ENCODE measurements around the gene C1S.
"Not testable (repeated sequence)": the region's sequence is repeated elsewhere in the genome, so short reads cannot be mapped to it uniquely, and the experiment has no call there.

The C1S gene

DNA sequence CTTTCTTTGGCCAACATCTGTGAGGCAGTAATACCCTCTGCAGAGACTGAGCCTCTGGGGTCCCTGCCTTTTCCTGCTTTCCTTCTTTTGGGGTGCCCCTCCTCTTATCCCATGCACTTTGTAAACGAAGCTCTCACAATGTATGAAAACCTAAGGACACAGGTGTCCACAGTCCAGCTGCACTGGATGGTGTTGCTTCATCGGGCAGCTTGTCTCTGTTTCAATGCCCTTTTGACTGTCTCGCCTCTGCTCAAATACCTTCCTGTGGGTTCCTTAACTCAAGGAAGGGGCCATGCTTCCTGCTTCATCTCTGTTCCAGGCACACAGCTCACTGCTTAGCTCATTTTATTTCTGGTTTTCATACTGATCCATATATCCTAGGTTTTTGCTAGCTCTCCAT is 42.1 kb downstream of the C1S start:
- DNase-seq (ENCODE audit: low read depth in 2 of 2): no peak

DNA sequence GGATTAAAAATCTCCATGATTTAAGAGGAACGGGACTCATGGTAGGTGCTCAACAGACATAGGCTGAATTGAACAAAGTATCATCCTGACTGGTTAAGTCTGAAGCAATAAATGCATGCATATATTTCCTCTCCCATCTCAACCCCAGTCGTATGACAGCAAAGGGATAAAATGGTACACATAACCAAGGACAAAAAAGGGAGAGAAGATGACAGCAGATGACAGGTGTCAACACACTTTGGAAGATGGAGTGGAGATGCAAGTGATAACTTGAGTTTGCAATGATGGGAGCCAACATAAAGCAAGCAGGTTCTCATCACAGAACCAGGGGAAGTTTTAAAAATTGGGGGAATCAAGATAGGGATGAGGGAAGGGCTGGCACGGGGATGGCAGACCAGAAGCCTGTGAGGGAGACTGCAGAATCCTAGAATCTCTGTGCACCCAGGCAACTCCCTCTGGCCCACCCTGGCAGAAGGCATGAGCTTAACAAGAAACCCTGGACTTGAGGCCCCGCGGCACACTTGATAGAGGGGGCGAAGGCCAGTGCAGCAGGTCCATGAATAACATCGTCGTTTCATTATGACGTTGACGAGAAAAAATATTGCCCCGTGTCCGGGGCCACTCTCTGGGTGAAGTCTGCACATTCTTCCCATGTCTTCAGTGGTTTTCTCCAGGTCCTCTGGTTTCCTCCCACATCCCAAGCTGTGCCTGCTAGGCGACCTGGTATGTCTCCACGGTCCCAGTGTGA is 43.5 kb downstream of the C1S start:
- DNase-seq (ENCODE audit: low read depth in 2 of 2): no peak

DNA sequence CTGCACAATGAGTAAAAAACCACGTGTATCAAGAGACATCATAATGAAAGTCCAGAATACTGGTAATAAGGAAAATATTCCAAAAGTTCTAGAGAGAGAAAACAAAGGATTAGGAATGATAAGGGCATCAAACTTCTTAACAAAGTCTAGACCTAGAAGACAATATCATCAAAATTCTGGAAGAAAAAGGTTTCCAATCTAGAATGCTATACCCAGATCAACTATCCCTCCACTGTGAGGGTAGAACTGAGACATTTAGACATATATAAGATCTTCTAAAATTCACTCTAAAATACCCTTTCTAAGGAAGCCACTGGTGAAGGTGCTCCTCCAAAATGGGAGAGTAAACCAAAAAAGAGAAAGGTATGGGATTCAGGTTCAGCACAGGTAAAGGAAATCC is 45.6 kb downstream of the C1S start:
- DNase-seq (ENCODE audit: low read depth in 2 of 2): no peak

DNA sequence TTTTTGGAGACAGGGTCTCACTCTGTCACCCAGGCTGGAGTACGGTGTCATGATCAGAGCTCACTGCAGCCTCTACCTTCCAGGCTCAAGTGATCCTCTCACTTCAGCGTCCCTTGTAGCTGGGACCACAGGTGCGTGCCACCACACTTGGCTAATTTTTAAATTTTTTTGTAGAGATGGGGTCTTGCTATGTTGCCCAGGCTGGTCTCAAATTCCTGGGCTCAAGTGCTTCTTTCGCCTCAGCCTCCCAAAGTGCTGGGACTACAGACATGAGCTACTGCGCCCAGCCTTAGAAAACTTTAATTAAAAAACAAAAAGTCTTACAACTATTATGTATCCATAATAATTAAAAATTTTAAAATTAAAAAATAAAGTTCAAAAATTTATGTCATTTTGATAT is 46.7 kb downstream of the C1S start:
- not testable (repeated sequence) for DNase-seq (ENCODE audit: low read depth in 2 of 2)

GRCh38 chr12:7107636-7108002 is 47.1 kb downstream of the C1S start:
- DNase-seq (ENCODE audit: low read depth in 2 of 2): no peak

GRCh38 chr12:7108003-7108795 is 47.7 kb downstream of the C1S start:
- DNase-seq (ENCODE audit: low read depth in 2 of 2): peak; percentile 50

DNA sequence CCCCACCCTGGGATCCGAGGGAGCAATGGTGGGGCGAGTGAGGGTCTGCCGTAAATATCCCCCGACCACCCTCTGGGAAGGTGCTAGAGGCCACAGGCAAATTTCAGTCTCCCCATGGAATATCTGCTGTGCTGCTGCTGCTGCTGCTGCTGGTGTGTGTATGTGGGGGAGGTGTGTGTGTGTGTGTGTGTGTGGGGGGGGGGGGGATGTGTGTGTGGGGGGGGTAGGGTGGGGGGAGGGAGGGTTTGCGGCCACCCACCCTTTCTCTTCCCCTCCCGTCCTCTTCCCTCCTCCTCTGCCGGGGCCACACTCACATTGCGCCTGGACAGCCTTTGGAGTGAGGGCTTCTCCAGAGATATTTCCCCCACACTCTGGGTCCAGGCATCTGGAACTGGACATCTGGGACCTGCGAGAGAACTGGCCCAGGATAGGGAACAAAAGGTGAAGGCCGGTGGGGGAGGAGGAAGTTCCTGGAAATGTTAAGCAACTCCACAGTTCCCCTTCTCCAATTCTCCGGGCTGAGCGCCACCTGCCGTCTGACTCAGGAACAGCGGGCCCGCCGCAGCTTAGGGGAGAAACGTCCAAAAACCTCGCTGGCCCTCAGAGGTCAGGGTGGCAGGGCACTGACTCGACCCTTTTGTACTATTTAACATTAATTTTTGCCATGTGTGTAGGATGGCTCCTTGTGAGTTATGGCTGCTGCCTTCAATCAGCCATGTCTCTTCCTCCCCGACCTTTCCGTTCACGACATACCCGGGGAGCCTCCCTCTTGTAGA is 48.5 kb downstream of the C1S start, which contains the start of gene C1RL:
C1RL (minus strand) TSS at position 419 of the 776 bp plus-strand sequence; CDS start at position 385, 34 bp downstream.
- peak; percentile 53 to 55 for DNase-seq (ENCODE audit: low read depth in 2 of 2)

DNA sequence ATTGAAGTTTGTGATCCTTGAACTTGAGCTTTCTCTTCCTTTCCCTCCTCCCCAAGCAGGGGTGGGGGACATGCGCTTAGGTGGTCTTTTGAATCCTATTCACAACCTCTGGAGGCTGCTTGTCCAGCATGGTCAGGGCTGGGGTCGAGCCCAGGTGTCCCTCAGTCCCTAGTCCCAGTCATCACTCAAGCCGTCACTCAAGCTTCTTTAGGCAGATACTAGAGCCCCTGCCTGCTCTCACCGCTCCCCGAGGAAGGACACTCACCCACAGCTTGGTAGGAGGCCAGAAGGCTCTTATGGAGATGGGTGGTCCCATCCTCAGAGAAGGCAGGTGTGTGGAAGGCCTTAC is 49.0 kb downstream of the C1S start:
- no peak for DNase-seq (ENCODE audit: low read depth in 2 of 2)

- no peak for DNase-seq (ENCODE audit: low read depth in 2 of 2)
These were observed 50.1 kb downstream of the C1S start for GRCh38 chr12:7110661-7111060.

DNA sequence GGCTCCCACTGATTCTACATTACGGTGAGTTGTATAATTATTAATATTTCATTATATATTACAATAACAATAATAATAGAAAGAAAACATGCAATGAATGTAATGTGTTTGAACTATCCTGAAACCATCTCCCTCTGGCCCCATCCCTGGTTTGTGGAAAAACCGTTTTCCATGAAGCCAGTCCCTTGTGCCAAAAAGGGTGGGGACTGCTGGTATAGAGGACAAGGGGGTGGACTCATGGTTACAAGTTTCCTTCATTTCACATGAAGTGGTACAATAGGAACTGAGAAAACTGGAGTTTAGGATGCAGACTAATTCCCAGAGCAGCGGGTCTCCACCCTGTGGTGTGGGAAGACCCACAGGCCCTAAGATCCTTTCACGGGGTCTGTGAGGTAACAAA is 51.5 kb downstream of the C1S start:
- no peak for DNase-seq (ENCODE audit: low read depth in 2 of 2)

- DNase-seq (ENCODE audit: low read depth in 2 of 2): peak in 1 of 2 donors; percentile 18
These were observed 52.9 kb downstream of the C1S start for GRCh38 chr12:7113389-7113871.

- no peak for DNase-seq (ENCODE audit: low read depth in 2 of 2)
These were observed 53.5 kb downstream of the C1S start for GRCh38 chr12:7114008-7114407.

GRCh38 chr12:7114851-7115250 is 54.3 kb downstream of the C1S start:
- DNase-seq (ENCODE audit: low read depth in 2 of 2): no peak

GRCh38 chr12:7116196-7116595 is 55.7 kb downstream of the C1S start:
- no peak for DNase-seq (ENCODE audit: low read depth in 2 of 2)

GRCh38 chr12:7116916-7117315 is 56.4 kb downstream of the C1S start:
- no peak for DNase-seq (ENCODE audit: low read depth in 2 of 2)

- DNase-seq (ENCODE audit: low read depth in 2 of 2): no peak
These were observed 57.2 kb downstream of the C1S start for GRCh38 chr12:7117670-7118069.

DNA sequence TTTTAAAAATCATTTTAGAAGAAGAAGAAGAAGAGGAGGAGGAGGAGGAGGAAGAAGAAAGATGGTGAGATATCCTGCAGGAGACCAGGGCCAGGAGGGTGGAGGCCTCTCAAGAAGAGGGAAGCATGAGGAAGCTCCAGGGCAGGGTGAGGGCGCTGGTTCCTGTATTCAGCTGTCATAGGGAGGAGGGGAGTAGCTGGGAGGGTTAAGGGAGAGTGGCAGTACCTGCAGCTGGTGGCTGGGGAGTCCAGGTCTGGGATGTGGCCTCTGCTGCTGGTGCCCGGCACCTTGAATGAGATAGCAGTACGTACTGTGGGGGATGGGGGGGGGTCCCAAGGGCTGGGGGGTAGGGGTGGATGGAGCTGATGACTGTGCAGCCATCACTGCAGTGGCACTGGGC is 58.4 kb downstream of the C1S start:
- no peak for DNase-seq (ENCODE audit: low read depth in 2 of 2)

DNA sequence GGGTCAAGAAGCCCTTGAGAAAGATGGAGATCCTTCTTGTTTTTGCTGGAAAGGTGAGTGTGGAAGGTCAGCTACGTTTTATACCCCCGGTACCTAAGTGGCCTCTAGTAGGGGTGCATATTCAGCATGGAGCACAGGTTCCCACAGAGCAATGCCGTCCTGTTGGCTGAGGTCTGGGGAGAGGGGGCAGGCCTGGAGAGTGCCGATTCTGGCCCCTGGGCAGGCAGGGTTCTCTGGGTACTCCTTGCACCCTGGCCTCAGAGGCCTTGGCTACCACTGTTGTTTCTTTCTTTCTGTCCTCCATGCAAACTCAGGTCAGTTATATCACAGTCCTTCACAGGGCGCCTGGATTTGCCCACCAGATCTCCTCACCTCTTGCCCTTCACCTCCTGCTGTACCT is 59.6 kb downstream of the C1S start:
- no peak for DNase-seq (ENCODE audit: low read depth in 2 of 2)
